HCT116 (cell line): Measurements from ENCODE around the gene PCGF5.

Experiments
- CTCF ChIP-seq, 3 experiments: fragments of 200-600 bp in 1 of 3; sonication (generic) in 1 of 3; IDR thresholded peaks in 2 of 3; conservative IDR thresholded peaks in 1 of 3; 2 replicates each; pipeline ENCODE4 v1.5.1; 2012 to 2017; ENCODE audit warnings: low read depth in 2 of 3, low read length in 2 of 3, antibody characterized with exemption in 1 of 3, borderline replicate concordance in 1 of 3, control low read depth in 1 of 3, mild to moderate bottlenecking in 1 of 3, mixed read lengths in 1 of 3, mixed run types in 1 of 3, moderate library complexity in 1 of 3; ENCODE audit not compliant: insufficient read depth in 1 of 3
- EZH2 ChIP-seq: fragments of 200-600 bp; sonication (generic); IDR thresholded peaks from 2 replicates; pipeline ENCODE4 v1.6.1; 2017; ENCODE audit warnings: antibody characterized with exemption, mixed run types
- MAX ChIP-seq: IDR thresholded peaks from 2 replicates; pipeline ENCODE4 v1.6.1; 2012
- REST ChIP-seq: IDR thresholded peaks from 2 replicates; pipeline ENCODE4 v1.6.1; 2012; ENCODE audit warnings: low read depth
- ZBTB33 ChIP-seq: IDR thresholded peaks from 2 replicates; pipeline ENCODE4 v1.6.1; 2011; ENCODE audit warnings: mild to moderate bottlenecking, low read length, moderate library complexity; ENCODE audit not compliant: insufficient replicate concordance; ENCODE audit errors: extremely low read depth

GRCh38 chr10:91294134-91294906 is 73.9 kb downstream of the PCGF5 start:
- TF ChIP-seq MAX (no peak), EZH2 (no peak), CTCF (IDR thresholded peaks at IDR 0.05 in 2 of 3, conservative IDR thresholded peaks at IDR 0.05 in 1 of 3; ENCODE audit: borderline replicate concordance in 1 of 3, insufficient read depth in 1 of 3, low read depth in 2 of 3, low read length in 2 of 3) (no peak), ZBTB33 (no peak), REST (no peak)
